Ascending aorta (tissue), 2 donors: Measurements from ENCODE around the gene ARL5B. TPM values are rescaled to one million over a fixed set of nuclear protein-coding genes. Genes with fewer than 3 reads are reported as not detected.

Experiments used
- DNase-seq, 2 donors: peaks; one replicate each; pipeline ENCODE4 v3.0.0-alpha.2; 2019; ENCODE audit warnings: low spot score in 2 of 2
- H3K27ac ChIP-seq, 2 donors: fragments of 200-600 bp; sonication (generic); one replicate each; pipeline ENCODE4 v1.5.1; 2016 to 2017; ENCODE audit warnings: mild to moderate bottlenecking in 1 of 2
- H3K27me3 ChIP-seq: fragments of 200-600 bp; sonication (generic); one replicate; pipeline ENCODE4 v1.5.1; 2017
- H3K36me3 ChIP-seq, 2 donors: fragments of 200-600 bp; sonication (generic); one replicate each; pipeline ENCODE4 v1.5.1; 2016
- H3K4me1 ChIP-seq, 2 donors: fragments of 200-600 bp; sonication (generic); one replicate each; pipeline ENCODE4 v1.5.1; 2016 to 2017; ENCODE audit warnings: mild to moderate bottlenecking in 1 of 2
- H3K4me3 ChIP-seq, 2 donors: fragments of 200-600 bp; sonication (generic); one replicate each; pipeline ENCODE4 v1.5.1; 2016 to 2017; ENCODE audit warnings: mild to moderate bottlenecking in 1 of 2
- H3K9me3 ChIP-seq, 2 donors: fragments of 200-600 bp; sonication (generic); one replicate each; pipeline ENCODE4 v1.5.1; 2016
- CTCF ChIP-seq, 3 experiments: fragments of 200-600 bp in 2 of 3; fragments of 450-650 bp in 1 of 3; sonication (generic) in 2 of 3; IDR thresholded peaks; one replicate each; pipeline ENCODE4 v1.5.1; 2016 to 2019; ENCODE audit warnings: antibody characterized with exemption in 3 of 3, mild to moderate bottlenecking in 1 of 3, moderate library complexity in 1 of 3
- intact Hi-C: fragments of 100-400 bp; cut with DNase I; formaldehyde crosslinking; loops from one replicate; pipeline ENCODE4 v1.15.1; 2023
- total RNA-seq: library from RNA; depleted of rRNA; stranded (reverse); fragments of >200 nt; gene quantifications from one replicate; pipeline ENCODE4 v1.1.0, GENCODE V29; 2016

The ARL5B gene
- total RNA-seq, 1 donor from 2014 or later = 8.3 TPM

GRCh38 chr10:18664841-18665478 lies 5.7 kb downstream of the ARL5B start:
- H3K4me1 ChIP-seq = peaks cover 5 to 18% of the 10 kb centered on the region in 2 donors
- intact Hi-C loops = no loop called here
- DNase-seq = no peak
- no peak overlapping the region for H3K4me3 ChIP-seq
- H3K36me3 ChIP-seq = peaks cover 6 to 18% of the 10 kb centered on the region in 2 donors
- H3K27me3 ChIP-seq = no peaks in the 10 kb centered on the region
- no peaks in the 10 kb centered on the region for H3K9me3 ChIP-seq
- TF ChIP-seq CTCF (IDR thresholded peaks at IDR 0.05) = no peak
- H3K27ac ChIP-seq = no peak overlapping the region

- DNase-seq = no peak
- Histone ChIP-seq H3K4me3 (no peak overlapping the region), H3K4me1 (peaks cover 2 to 11% of the 10 kb centered on the region in 2 donors), H3K27me3 (no peaks in the 10 kb centered on the region), H3K9me3 (no peaks in the 10 kb centered on the region), H3K27ac (no peak overlapping the region), H3K36me3 (peaks cover 10 to 29% of the 10 kb centered on the region in 2 donors)
- intact Hi-C loops = no loop called here
- TF ChIP-seq CTCF (IDR thresholded peaks at IDR 0.05) = no peak
Measured at GRCh38 chr10:18665815-18666558, 6.8 kb downstream of the ARL5B start.

GRCh38 chr10:18666810-18667209 lies 7.6 kb downstream of the ARL5B start:
- Histone ChIP-seq H3K36me3 (peaks cover 18 to 35% of the 10 kb centered on the region in 2 donors), H3K9me3 (no peaks in the 10 kb centered on the region), H3K27ac (no peak overlapping the region), H3K27me3 (no peaks in the 10 kb centered on the region), H3K4me3 (no peak overlapping the region), H3K4me1 (peaks cover 0 to 7% of the 10 kb centered on the region in 2 donors)
- intact Hi-C loops = no loop called here
- no peak for DNase-seq
- TF ChIP-seq CTCF (IDR thresholded peaks at IDR 0.05) = no peak

- intact Hi-C loops = no loop called here
- no peak overlapping the region for H3K27ac ChIP-seq
- H3K27me3 ChIP-seq = no peaks in the 10 kb centered on the region
- no peak for TF ChIP-seq CTCF (IDR thresholded peaks at IDR 0.05)
- peaks cover 24 to 43% of the 10 kb centered on the region in 2 donors for H3K36me3 ChIP-seq
- no peak overlapping the region for H3K4me3 ChIP-seq
- no peak for DNase-seq
- peaks cover 0 to 3% of the 10 kb centered on the region in 2 donors for H3K4me1 ChIP-seq
- H3K9me3 ChIP-seq = no peaks in the 10 kb centered on the region
Measured at GRCh38 chr10:18668026-18668425, 8.8 kb downstream of the ARL5B start.

GRCh38 chr10:18675086-18675801 lies 16.0 kb downstream of the ARL5B start:
- no peak for DNase-seq
- H3K36me3 ChIP-seq = peaks cover 23 to 54% of the 10 kb centered on the region in 2 donors
- no peaks in the 10 kb centered on the region for H3K4me1 ChIP-seq
- no peak overlapping the region for H3K27ac ChIP-seq
- intact Hi-C loops = no loop called here
- H3K4me3 ChIP-seq = no peak overlapping the region
- TF ChIP-seq CTCF (IDR thresholded peaks at IDR 0.05) = no peak
- H3K9me3 ChIP-seq = no peaks in the 10 kb centered on the region
- H3K27me3 ChIP-seq = no peaks in the 10 kb centered on the region
